CD14-positive monocyte (primary cell): Measurements from ENCODE around the gene PDE4D. TPM values are rescaled to one million over a fixed set of nuclear protein-coding genes. Genes with fewer than 3 reads are reported as not detected.

ENCODE experiments used
- DNase-seq, 3 donors: peaks; one replicate each; pipeline ENCODE4 v3.0.0-alpha.2; 2011 to 2022
- H2AFZ ChIP-seq: 2 replicates; pipeline ENCODE4 v1.6.0; 2012; ENCODE audit warnings: mild to moderate bottlenecking, low read depth, low read length, inconsistent platforms; ENCODE audit not compliant: insufficient read depth, poor library complexity, severe bottlenecking
- H3K27ac ChIP-seq, 2 donors: 1 replicate in 1 of 2; 2 replicates in 1 of 2; pipeline ENCODE4 v1.5.1; 2012 to 2013; ENCODE audit warnings: low read length in 2 of 2, control low read depth in 1 of 2, inconsistent platforms in 1 of 2, low read depth in 1 of 2, mild to moderate bottlenecking in 1 of 2
- H3K27me3 ChIP-seq, 2 donors: one replicate each; pipeline versions ENCODE4 v1.6.0 to v1.6.1; 2011 to 2013; ENCODE audit warnings: low read length in 2 of 2; ENCODE audit not compliant: control insufficient read depth in 2 of 2, insufficient read depth in 2 of 2
- H3K36me3 ChIP-seq, 2 donors: replicated peaks in 1 of 2; 1 replicate in 1 of 2; 2 replicates in 1 of 2; pipeline versions ENCODE4 v1.5.1 to v1.6.1; 2012 to 2013; ENCODE audit warnings: low read length in 2 of 2, control low read depth in 1 of 2, inconsistent platforms in 1 of 2, mild to moderate bottlenecking in 1 of 2; ENCODE audit not compliant: insufficient read depth in 2 of 2, control insufficient read depth in 1 of 2
- H3K4me1 ChIP-seq, 2 donors: 1 replicate in 1 of 2; 2 replicates in 1 of 2; pipeline versions ENCODE4 v1.5.1 to v1.6.1; 2012 to 2013; ENCODE audit warnings: low read length in 2 of 2, control low read depth in 1 of 2, inconsistent platforms in 1 of 2, mild to moderate bottlenecking in 1 of 2, moderate library complexity in 1 of 2; ENCODE audit not compliant: insufficient read depth in 2 of 2, control insufficient read depth in 1 of 2
- H3K4me2 ChIP-seq: replicated peaks from 2 replicates; pipeline ENCODE3; 2012; ENCODE audit warnings: low read length, moderate library complexity, mild to moderate bottlenecking; ENCODE audit not compliant: poor library complexity, severe bottlenecking; ENCODE audit errors: extremely low read depth
- H3K4me3 ChIP-seq, 3 experiments: fragments of 200-600 bp in 1 of 3; sonication (generic) in 1 of 3; replicated peaks in 1 of 3; 1 replicate in 2 of 3; 2 replicates in 1 of 3; pipeline ENCODE4 v1.5.1; 2011 to 2013; ENCODE audit warnings: low read length in 3 of 3, mild to moderate bottlenecking in 3 of 3, control low read depth in 2 of 3, low read depth in 2 of 3, inconsistent platforms in 1 of 3, moderate library complexity in 1 of 3
- H3K79me2 ChIP-seq: 2 replicates; pipeline ENCODE4 v1.6.0; 2012; ENCODE audit warnings: mild to moderate bottlenecking, control low read depth, inconsistent platforms, low read length, moderate library complexity; ENCODE audit not compliant: insufficient read depth
- H3K9ac ChIP-seq: 2 replicates; pipeline ENCODE4 v1.6.0; 2017; ENCODE audit warnings: low read length, mild to moderate bottlenecking; ENCODE audit not compliant: insufficient read depth, poor library complexity, severe bottlenecking
- H3K9me3 ChIP-seq, 2 donors: replicated peaks in 1 of 2; 1 replicate in 1 of 2; 2 replicates in 1 of 2; pipeline versions ENCODE4 v1.5.1 to v1.6.1; 2012 to 2013; ENCODE audit warnings: low read length in 2 of 2, control low read depth in 1 of 2; ENCODE audit not compliant: control insufficient read depth in 1 of 2, insufficient read depth in 1 of 2
- H4K20me1 ChIP-seq: 2 replicates; pipeline ENCODE4 v1.6.0; 2012; ENCODE audit warnings: mild to moderate bottlenecking, low read length, control low read depth, moderate library complexity; ENCODE audit not compliant: insufficient read depth
- H3K27ac Mint-ChIP-seq, 7 donors: one replicate each; pipeline ENCODE4 v1.8.0; 2020; ENCODE audit warnings: mild to moderate bottlenecking in 7 of 7, mixed read lengths in 7 of 7, moderate library complexity in 6 of 7, inconsistent platforms in 2 of 7
- H3K27me3 Mint-ChIP-seq, 3 donors: one replicate each; pipeline ENCODE4 v1.8.0; 2021 to 2022; ENCODE audit warnings: low read depth in 3 of 3, mild to moderate bottlenecking in 3 of 3, mixed read lengths in 3 of 3, moderate library complexity in 3 of 3, inconsistent platforms in 1 of 3
- H3K36me3 Mint-ChIP-seq, 2 donors: one replicate each; pipeline ENCODE4 v1.8.0; 2020; ENCODE audit warnings: mixed read lengths in 2 of 2, inconsistent platforms in 1 of 2, mild to moderate bottlenecking in 1 of 2
- H3K4me1 Mint-ChIP-seq: one replicate; pipeline ENCODE4 v1.8.0; 2020; ENCODE audit warnings: mild to moderate bottlenecking, mixed read lengths
- H3K4me3 Mint-ChIP-seq, 2 donors: one replicate each; pipeline ENCODE4 v1.8.0; 2020; ENCODE audit warnings: mild to moderate bottlenecking in 2 of 2, mixed read lengths in 2 of 2, moderate library complexity in 1 of 2
- H3K9me3 Mint-ChIP-seq, 7 donors: one replicate each; pipeline ENCODE4 v1.8.0; 2020 to 2022; ENCODE audit warnings: mixed read lengths in 7 of 7, mild to moderate bottlenecking in 6 of 7, moderate library complexity in 6 of 7, inconsistent platforms in 2 of 7
- CTCF ChIP-seq: fragments of 200-600 bp; IDR thresholded peaks from one replicate; pipeline ENCODE4 v1.8.0; 2022; ENCODE audit warnings: antibody characterized with exemption, mild to moderate bottlenecking
- WGBS: methylation state at CpG from one replicate; pipeline ENCODE4 v1.1.5; 2013; ENCODE audit warnings: missing lambda C conversion rate; ENCODE audit not compliant: insufficient coverage; 5-methylcytosine and 5-hydroxymethylcytosine counted together
- intact Hi-C, 2 donors: fragments of 100-400 bp; cut with micrococcal nuclease; formaldehyde crosslinking; loops; one replicate each; pipeline versions ENCODE4 v1.15.0 to v1.15.1; 2023
- polyA plus RNA-seq, 3 donors: library from polyadenylated mRNA; depleted of rRNA in 1 of 3; unstranded in 2 of 3; stranded (reverse) in 1 of 3; fragments of 300-500 nt in 2 of 3; fragments of >200 nt in 1 of 3; fragmentation: Illumina TruSeq in 2 of 3; gene quantifications; 1 replicate in 2 of 3; 2 replicates in 1 of 3; pipeline ENCODE4 v1.2.3, GENCODE V29; 2012 to 2021

Gene PDE4D
- polyA plus RNA-seq, 3 donors, result 1.9 to 3.4 (median 2.8) TPM

GRCh38 chr5:59134471-59135163 is 758.9 kb downstream of the PDE4D start:
- no peaks in the 10 kb centered on the region for H3K36me3 Mint-ChIP-seq
- Histone ChIP-seq H3K27ac (no peak overlapping the region), H3K9me3 (no peaks in the 10 kb centered on the region), H3K4me3 (no peak overlapping the region), H3K4me1 (no peaks in the 10 kb centered on the region), H2AFZ (no peak overlapping the region), H3K36me3 (no peaks in the 10 kb centered on the region), H3K4me2 (no peak overlapping the region), H3K79me2 (no peaks in the 10 kb centered on the region), H3K27me3 (no peaks in the 10 kb centered on the region), H4K20me1 (no peaks in the 10 kb centered on the region), H3K9ac (no peak overlapping the region)
- intact Hi-C loops, result no loop called here
- H3K4me3 Mint-ChIP-seq, result no peak overlapping the region
- WGBS, result no CpG with 5 or more reads among the region's 5 CpGs
- TF ChIP-seq CTCF, result no peak
- H3K9me3 Mint-ChIP-seq, result no peaks in the 10 kb centered on the region
- DNase-seq, result no peak
- no peak overlapping the region for H3K27ac Mint-ChIP-seq
- no peaks in the 10 kb centered on the region for H3K27me3 Mint-ChIP-seq
- peaks cover 6% of the 10 kb centered on the region for H3K4me1 Mint-ChIP-seq

DNA sequence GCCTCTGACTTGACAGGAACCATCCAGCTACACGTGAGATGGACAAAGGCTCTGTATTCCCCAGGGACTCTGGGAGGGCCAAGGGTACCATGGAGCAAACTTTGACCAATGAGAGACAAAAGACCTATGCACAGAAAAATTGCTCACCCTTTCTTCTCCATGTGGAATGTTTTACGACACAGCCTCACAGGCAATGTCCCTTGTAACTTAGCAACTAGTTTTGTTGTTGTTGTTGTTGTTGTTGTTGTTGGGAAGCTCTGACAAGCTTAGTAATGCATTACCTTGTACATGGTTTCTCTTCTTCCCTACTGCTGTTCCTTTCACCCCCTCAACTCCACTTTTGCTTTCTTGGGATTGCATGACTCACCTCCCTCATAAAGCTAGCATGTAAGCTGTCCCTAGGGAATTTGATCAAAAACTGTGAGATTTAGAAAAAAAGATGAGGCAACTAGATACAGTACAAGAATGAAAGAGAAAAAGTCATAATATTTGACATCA is 759.7 kb downstream of the PDE4D start:
- Mint-ChIP-seq H3K9me3 (no peaks in the 10 kb centered on the region), H3K4me3 (no peak overlapping the region), H3K27ac (no peak overlapping the region), H3K27me3 (no peaks in the 10 kb centered on the region), H3K36me3 (no peaks in the 10 kb centered on the region), H3K4me1 (peaks cover 6% of the 10 kb centered on the region)
- Histone ChIP-seq H3K9ac (no peak overlapping the region), H3K4me1 (no peaks in the 10 kb centered on the region), H3K27ac (no peak overlapping the region), H3K9me3 (no peaks in the 10 kb centered on the region), H3K79me2 (no peaks in the 10 kb centered on the region), H2AFZ (no peak overlapping the region), H3K4me2 (no peak overlapping the region), H3K4me3 (no peak overlapping the region), H3K36me3 (no peaks in the 10 kb centered on the region), H3K27me3 (no peaks in the 10 kb centered on the region), H4K20me1 (no peaks in the 10 kb centered on the region)
- no peak for TF ChIP-seq CTCF
- 100% methylated on average over 1 of the region's 2 CpGs for WGBS
- DNase-seq, result no peak
- intact Hi-C loops, result no loop called here
